HG02885 (cell line): ENCODE data around the gene GPR142.

ENCODE experiments used
- ATAC-seq: cut with Tn5 transposase; IDR thresholded peaks from one replicate; pipeline ENCODE4 v1.9.1; 2021; ENCODE audit warnings: mild to moderate bottlenecking; ENCODE audit not compliant: unreplicated experiment, poor library complexity

Gene GPR142

GRCh38 chr17:74368341-74369081 lies 1.2 kb downstream of the GPR142 start:
- ATAC-seq, result no peak

GRCh38 chr17:74369221-74369620 lies 1.9 kb downstream of the GPR142 start:
- no peak for ATAC-seq

GRCh38 chr17:74369665-74370490 lies 2.6 kb downstream of the GPR142 start:
- ATAC-seq, result no peak

- no peak for ATAC-seq
These were observed 4.4 kb downstream of the GPR142 start for GRCh38 chr17:74371653-74372147.

GRCh38 chr17:74372426-74372825 lies 5.1 kb downstream of the GPR142 start:
- no peak for ATAC-seq

- ATAC-seq, result no peak
These were observed 6.7 kb downstream of the GPR142 start for GRCh38 chr17:74373838-74374606.

- no peak for ATAC-seq
These were observed 7.6 kb downstream of the GPR142 start for GRCh38 chr17:74374858-74375257.

GRCh38 chr17:74379495-74380085 lies 12.3 kb downstream of the GPR142 start:
- ATAC-seq, result peak; percentile 62

GRCh38 chr17:74380086-74380958 lies 13.0 kb downstream of the GPR142 start:
- no peak for ATAC-seq

- no peak for ATAC-seq
These were observed 13.9 kb downstream of the GPR142 start for GRCh38 chr17:74380959-74381808.

GRCh38 chr17:74383141-74383540 lies 15.8 kb downstream of the GPR142 start:
- no peak for ATAC-seq

GRCh38 chr17:74385201-74385600 lies 17.9 kb downstream of the GPR142 start:
- ATAC-seq, result no peak

GRCh38 chr17:74386386-74386785 lies 19.1 kb downstream of the GPR142 start:
- ATAC-seq, result no peak

- no peak for ATAC-seq
These were observed 20.3 kb downstream of the GPR142 start for GRCh38 chr17:74387365-74388218.

- ATAC-seq, result no peak
These were observed 21.9 kb downstream of the GPR142 start for GRCh38 chr17:74389084-74389753.

GRCh38 chr17:74389937-74390679 lies 22.8 kb downstream of the GPR142 start:
- ATAC-seq, result no peak
